ENCODE data around the gene HSF4. TPM values are rescaled to one million over a fixed set of nuclear protein-coding genes. Genes with fewer than 3 reads are reported as not detected.

Gene HSF4
- total RNA-seq, 1 donor from 2014 or later, result 5.7 TPM

DNA sequence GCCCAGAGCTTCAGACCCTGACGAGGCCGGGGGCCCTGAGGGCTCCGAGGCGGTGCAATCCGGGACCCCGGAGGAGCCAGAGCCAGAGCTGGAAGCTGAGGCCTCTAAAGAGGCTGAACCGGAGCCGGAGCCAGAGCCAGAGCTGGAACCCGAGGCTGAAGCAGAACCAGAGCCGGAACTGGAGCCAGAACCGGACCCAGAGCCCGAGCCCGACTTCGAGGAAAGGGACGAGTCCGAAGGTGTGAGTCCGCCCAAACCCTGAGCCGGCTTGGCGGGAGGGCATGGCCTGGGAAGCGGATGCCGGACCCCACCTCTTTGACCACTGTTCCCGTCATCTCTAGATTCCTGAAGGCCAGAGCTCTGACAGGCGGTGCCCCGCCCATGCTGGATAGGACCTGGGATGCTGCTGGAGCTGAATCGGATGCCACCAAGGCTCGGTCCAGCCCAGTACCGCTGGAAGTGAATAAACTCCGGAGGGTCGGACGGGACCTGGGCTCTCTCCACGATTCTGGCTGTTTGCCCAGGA is 10.2 kb downstream of the HSF4 start:
- no peak for TF ChIP-seq CTCF (IDR thresholded peaks at IDR 0.05; ENCODE audit: unreplicated experiment)
- Mint-ChIP-seq H3K36me3 (ENCODE audit: low read depth, unreplicated experiment) (peaks cover 24% of the 10 kb centered on the region), H3K27ac (ENCODE audit: unreplicated experiment) (no peak overlapping the region), H3K4me3 (ENCODE audit: unreplicated experiment) (no peak overlapping the region), H3K27me3 (ENCODE audit: unreplicated experiment) (peaks cover 44% of the 10 kb centered on the region), H3K9me3 (ENCODE audit: unreplicated experiment) (no peaks in the 10 kb centered on the region), H3K4me1 (ENCODE audit: unreplicated experiment) (peaks cover 28% of the 10 kb centered on the region)
- DNase-seq (ENCODE audit: low spot score), result no peak

DNA sequence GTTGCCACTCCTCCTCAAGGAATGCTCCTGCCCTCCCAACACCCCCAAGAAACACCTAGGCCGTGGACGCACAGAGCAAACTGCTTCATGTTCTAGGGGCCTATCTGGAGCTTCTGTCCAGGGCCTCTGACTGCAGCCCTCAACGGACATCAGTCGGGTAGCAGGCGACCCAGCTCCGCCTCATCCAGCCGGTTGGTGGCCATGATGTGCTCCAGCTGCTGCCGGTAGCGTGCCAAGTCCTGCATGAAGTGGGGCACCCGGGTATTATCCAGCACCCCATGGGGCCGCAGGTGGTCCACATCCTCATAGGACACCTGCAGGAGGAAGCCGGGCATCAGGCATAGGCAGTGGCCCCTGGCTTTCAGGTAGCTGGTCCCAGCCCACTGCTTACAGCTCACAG is 12.1 kb downstream of the HSF4 start:
- Mint-ChIP-seq H3K4me1 (ENCODE audit: unreplicated experiment) (peaks cover 15% of the 10 kb centered on the region), H3K27me3 (ENCODE audit: unreplicated experiment) (peaks cover 35% of the 10 kb centered on the region), H3K4me3 (ENCODE audit: unreplicated experiment) (no peak overlapping the region), H3K27ac (ENCODE audit: unreplicated experiment) (no peak overlapping the region), H3K9me3 (ENCODE audit: unreplicated experiment) (no peaks in the 10 kb centered on the region), H3K36me3 (ENCODE audit: low read depth, unreplicated experiment) (peaks cover 20% of the 10 kb centered on the region)
- no peak for TF ChIP-seq CTCF (IDR thresholded peaks at IDR 0.05; ENCODE audit: unreplicated experiment)
- DNase-seq (ENCODE audit: low spot score), result no peak

DNA sequence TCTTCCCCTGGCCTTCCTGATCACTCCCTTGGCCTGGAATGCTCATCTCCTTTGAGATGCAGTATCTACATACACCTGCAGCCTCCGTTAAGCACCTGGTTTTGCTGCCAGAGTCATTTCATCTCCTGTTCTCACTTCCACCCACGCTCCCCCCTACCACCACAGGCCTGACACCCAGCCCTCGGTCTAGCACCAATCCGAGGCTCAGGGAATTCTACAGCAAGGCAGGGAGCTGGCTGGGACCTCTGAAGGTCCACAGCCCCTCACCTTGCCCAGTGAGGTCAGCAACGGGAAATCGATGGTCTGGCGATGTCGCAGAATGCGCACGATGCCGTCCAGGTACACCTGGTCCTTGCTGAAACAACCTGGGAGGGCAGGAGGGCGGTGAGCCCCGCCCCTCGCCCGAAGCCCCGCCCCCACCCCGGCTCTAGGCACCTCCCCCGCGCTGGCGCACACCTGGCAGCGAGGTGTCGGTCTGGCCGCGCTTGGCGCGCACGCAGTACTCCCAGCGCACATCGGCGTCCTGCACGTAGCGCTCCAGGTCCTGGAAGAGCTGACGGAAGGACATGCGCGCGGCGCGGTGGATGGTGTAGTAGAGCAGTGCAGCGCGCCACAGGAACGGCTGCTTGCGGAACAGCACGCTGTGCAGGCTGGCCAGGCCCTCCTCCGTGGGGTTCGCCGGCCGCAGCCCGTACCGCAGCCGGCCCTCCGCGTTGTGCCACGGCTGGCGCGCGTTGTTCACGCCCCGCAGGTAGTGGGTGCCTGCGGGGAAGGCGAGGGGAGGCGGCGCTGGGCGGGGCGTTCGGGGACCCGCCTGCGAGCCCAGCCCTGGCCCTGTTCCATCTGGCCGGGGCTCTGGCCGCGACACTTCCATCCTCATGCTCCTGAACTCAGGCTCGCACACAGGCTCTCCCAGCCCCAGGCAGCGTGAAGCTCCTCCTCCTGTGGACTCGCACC is 13.5 kb downstream of the HSF4 start:
- Mint-ChIP-seq H3K36me3 (ENCODE audit: low read depth, unreplicated experiment) (peaks cover 20% of the 10 kb centered on the region), H3K27ac (ENCODE audit: unreplicated experiment) (peak overlapping the region; percentile 13), H3K9me3 (ENCODE audit: unreplicated experiment) (no peaks in the 10 kb centered on the region), H3K4me3 (ENCODE audit: unreplicated experiment) (peak overlapping the region; percentile 28), H3K27me3 (ENCODE audit: unreplicated experiment) (peaks cover 29% of the 10 kb centered on the region), H3K4me1 (ENCODE audit: unreplicated experiment) (peaks cover 14% of the 10 kb centered on the region)
- no peak for TF ChIP-seq CTCF (IDR thresholded peaks at IDR 0.05; ENCODE audit: unreplicated experiment)
- no peak for DNase-seq (ENCODE audit: low spot score)

- DNase-seq (ENCODE audit: low spot score), result no peak
- no peak for TF ChIP-seq CTCF (IDR thresholded peaks at IDR 0.05; ENCODE audit: unreplicated experiment)
- H3K4me3 Mint-ChIP-seq (ENCODE audit: unreplicated experiment), result no peak overlapping the region
- H3K36me3 Mint-ChIP-seq (ENCODE audit: low read depth, unreplicated experiment), result peaks cover 20% of the 10 kb centered on the region
- no peaks in the 10 kb centered on the region for H3K9me3 Mint-ChIP-seq (ENCODE audit: unreplicated experiment)
- H3K27me3 Mint-ChIP-seq (ENCODE audit: unreplicated experiment), result peaks cover 20% of the 10 kb centered on the region
- H3K27ac Mint-ChIP-seq (ENCODE audit: unreplicated experiment), result no peak overlapping the region
- H3K4me1 Mint-ChIP-seq (ENCODE audit: unreplicated experiment), result peaks cover 4% of the 10 kb centered on the region
Measured at GRCh38 chr16:67179421-67180080, 15.0 kb downstream of the HSF4 start.

Data from endothelial cell (in vitro differentiated cells).